Measurements from ENCODE around the gene MTR.

GRCh38 chr1:236865818-236866155 lies 70.7 kb downstream of the MTR start:
- no peak for TF ChIP-seq CTCF (conservative IDR thresholded peaks at IDR 0.05; ENCODE audit: low read length)
- no peak for TF ChIP-seq EZH2phosphoT487 (IDR thresholded peaks at IDR 0.05; ENCODE audit: borderline replicate concordance, low read depth, low read length)

Measured in OCI-LY7 (cell line).